ENCODE results near the gene TMEM225. TPM values are rescaled to one million over a fixed set of nuclear protein-coding genes. Genes with fewer than 3 reads are reported as not detected.

TMEM225 gene
- total RNA-seq, 4 donors from 2014 or later: not detected

DNA sequence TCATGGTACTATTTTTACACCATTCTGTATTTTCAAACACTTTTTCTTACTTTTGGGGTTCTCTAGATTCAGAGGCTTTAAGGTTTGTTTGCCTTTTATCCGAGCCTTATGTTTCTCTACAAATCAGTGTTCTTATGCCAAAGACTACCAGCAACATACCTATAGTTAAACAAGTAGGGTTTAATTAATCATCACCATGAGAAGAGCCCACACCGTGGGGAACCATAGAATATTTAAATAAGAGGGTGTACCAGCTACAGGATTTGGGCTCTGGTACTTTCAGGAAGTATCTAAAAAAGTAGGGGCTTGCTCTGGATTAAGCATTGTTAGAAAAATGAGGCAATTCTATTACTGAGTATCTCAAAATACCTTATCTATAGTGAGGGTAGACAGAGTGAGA, 25.7 kb downstream of the TMEM225 start:
- Histone ChIP-seq H3K9me3 (no peaks in the 10 kb centered on the region), H3K27ac (no peak overlapping the region), H3K36me3 (no peaks in the 10 kb centered on the region), H3K4me3 (no peak overlapping the region), H3K27me3 (no peaks in the 10 kb centered on the region), H3K4me1 (no peaks in the 10 kb centered on the region)
- in situ Hi-C loops (cut with MboI; ENCODE audit: low sequenced_read_pairs in 4 of 4) (no loop called here), intact Hi-C loops (cut with DNase I; ENCODE audit: low total_unique reads) (no loop called here)
- ATAC-seq (no peak), DNase-seq (no peak)
- no peak for TF ChIP-seq POLR2A (IDR thresholded peaks at IDR 0.05)
- TF ChIP-seq, protein P1, sequence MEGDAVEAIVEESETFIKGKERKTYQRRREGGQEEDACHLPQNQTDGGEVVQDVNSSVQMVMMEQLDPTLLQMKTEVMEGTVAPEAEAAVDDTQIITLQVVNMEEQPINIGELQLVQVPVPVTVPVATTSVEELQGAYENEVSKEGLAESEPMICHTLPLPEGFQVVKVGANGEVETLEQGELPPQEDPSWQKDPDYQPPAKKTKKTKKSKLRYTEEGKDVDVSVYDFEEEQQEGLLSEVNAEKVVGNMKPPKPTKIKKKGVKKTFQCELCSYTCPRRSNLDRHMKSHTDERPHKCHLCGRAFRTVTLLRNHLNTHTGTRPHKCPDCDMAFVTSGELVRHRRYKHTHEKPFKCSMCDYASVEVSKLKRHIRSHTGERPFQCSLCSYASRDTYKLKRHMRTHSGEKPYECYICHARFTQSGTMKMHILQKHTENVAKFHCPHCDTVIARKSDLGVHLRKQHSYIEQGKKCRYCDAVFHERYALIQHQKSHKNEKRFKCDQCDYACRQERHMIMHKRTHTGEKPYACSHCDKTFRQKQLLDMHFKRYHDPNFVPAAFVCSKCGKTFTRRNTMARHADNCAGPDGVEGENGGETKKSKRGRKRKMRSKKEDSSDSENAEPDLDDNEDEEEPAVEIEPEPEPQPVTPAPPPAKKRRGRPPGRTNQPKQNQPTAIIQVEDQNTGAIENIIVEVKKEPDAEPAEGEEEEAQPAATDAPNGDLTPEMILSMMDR (IDR thresholded peaks at IDR 0.05 in 4 of 5, conservative IDR thresholded peaks at IDR 0.05 in 1 of 5): no peak

DNA sequence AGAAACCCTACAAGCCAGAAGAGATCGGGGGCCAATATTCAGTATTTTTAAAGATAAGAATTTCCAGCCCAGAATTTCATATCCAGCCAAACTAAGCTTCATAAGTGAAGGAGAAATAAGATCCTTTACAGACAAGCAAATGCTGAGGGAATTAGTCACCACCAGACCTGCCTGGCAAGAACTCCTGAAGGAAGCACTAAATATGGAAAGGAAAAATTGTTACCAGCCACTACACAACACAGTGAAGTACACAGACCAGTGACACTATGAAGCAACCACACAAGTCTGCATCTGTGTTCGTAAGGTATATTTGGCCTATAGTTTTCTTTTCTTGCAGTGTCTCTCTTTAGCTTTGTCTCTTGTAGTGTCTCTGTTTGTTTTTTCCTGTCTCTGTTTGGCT, 29.0 kb downstream of the TMEM225 start:
- DNase-seq: no peak
- TF ChIP-seq, protein P1 (IDR thresholded peaks at IDR 0.05 in 4 of 5, conservative IDR thresholded peaks at IDR 0.05 in 1 of 5): no peak
- no peak for TF ChIP-seq POLR2A (IDR thresholded peaks at IDR 0.05)
- no peaks in the 10 kb centered on the region for H3K36me3 ChIP-seq
- no peak for ATAC-seq
- H3K27me3 ChIP-seq: no peaks in the 10 kb centered on the region
- in situ Hi-C loops (cut with MboI; ENCODE audit: low sequenced_read_pairs in 4 of 4): no loop called here
- intact Hi-C loops (cut with DNase I; ENCODE audit: low total_unique reads): no loop called here
- H3K9me3 ChIP-seq: no peaks in the 10 kb centered on the region
- H3K27ac ChIP-seq: no peak overlapping the region
- H3K4me1 ChIP-seq: no peaks in the 10 kb centered on the region
- H3K4me3 ChIP-seq: no peak overlapping the region

DNA sequence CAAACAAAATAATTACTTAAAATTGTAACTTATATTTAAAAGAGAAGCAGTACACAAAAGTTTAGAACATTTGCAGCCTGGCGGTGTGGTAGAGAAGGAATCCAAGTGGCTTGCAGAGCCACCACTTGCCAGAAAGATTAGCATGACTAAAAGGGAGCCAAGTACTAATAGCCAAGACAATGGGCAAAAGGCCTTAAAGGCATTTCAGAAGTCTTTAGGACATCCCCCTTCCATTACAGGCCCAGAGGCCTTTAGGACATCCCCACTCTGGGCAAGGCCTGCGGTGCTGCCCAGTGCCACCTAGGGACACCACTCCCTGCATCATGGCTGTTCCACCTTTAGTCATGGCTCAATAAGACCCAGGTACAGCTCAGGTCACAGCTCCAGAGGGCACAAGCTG, 32.4 kb downstream of the TMEM225 start:
- Histone ChIP-seq H3K9me3 (no peaks in the 10 kb centered on the region), H3K4me3 (no peak overlapping the region), H3K36me3 (no peaks in the 10 kb centered on the region), H3K27ac (no peak overlapping the region), H3K27me3 (no peaks in the 10 kb centered on the region), H3K4me1 (no peaks in the 10 kb centered on the region)
- TF ChIP-seq POLR2A (IDR thresholded peaks at IDR 0.05): no peak
- TF ChIP-seq, protein P1 (IDR thresholded peaks at IDR 0.05 in 4 of 5, conservative IDR thresholded peaks at IDR 0.05 in 1 of 5): no peak
- intact Hi-C loops (cut with DNase I; ENCODE audit: low total_unique reads) (no loop called here), in situ Hi-C loops (cut with MboI; ENCODE audit: low sequenced_read_pairs in 4 of 4) (no loop called here)
- DNase-seq: no peak
- no peak for ATAC-seq

DNA sequence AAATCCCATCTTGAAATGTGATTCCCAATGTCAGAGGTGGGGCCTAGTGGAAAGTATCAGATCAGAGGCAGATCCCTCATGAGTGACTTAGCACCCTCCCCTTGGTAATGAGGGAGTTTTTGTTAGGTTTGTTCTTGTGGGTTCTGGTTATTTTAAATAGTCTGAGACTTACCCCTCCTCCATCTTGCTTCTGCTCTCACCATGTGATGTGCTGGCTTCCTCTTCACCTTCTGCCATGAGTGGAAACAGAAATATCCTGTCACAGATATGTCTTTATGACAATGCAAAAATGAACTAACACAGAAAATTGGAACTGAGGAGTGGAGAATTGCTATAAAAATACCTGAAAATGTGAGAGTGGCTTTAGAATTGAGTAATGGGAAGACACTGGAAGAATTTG, 33.1 kb downstream of the TMEM225 start:
- no peaks in the 10 kb centered on the region for H3K27me3 ChIP-seq
- no peak overlapping the region for H3K27ac ChIP-seq
- TF ChIP-seq, protein P1 (IDR thresholded peaks at IDR 0.05 in 4 of 5, conservative IDR thresholded peaks at IDR 0.05 in 1 of 5): no peak
- TF ChIP-seq POLR2A (IDR thresholded peaks at IDR 0.05): no peak
- no peaks in the 10 kb centered on the region for H3K4me1 ChIP-seq
- H3K36me3 ChIP-seq: no peaks in the 10 kb centered on the region
- no peak overlapping the region for H3K4me3 ChIP-seq
- ATAC-seq: no peak
- in situ Hi-C loops (cut with MboI; ENCODE audit: low sequenced_read_pairs in 4 of 4) (no loop called here), intact Hi-C loops (cut with DNase I; ENCODE audit: low total_unique reads) (no loop called here)
- DNase-seq: no peak
- no peaks in the 10 kb centered on the region for H3K9me3 ChIP-seq

DNA sequence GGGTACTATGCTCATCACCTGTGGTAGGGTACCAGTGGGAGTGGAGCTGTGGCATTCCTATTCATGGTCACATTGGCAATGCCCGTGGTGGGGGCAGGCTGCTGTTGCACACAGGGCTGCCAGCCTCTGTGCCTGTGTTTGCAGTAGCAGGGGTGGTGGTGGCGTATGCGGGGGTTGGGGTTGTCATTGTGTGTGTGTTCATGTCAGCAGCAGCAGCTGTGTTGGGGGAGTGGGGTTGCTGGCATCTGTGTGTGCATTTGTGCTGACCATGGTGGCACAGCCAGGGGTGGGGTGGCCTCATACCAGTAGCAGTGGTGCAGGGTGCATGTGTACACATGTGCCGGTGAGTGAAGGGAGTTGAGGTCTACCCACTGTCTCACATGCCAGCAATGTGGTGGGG, 34.4 kb downstream of the TMEM225 start:
- H3K4me1 ChIP-seq: no peaks in the 10 kb centered on the region
- TF ChIP-seq, protein P1 (IDR thresholded peaks at IDR 0.05 in 4 of 5, conservative IDR thresholded peaks at IDR 0.05 in 1 of 5): no peak
- no peak for TF ChIP-seq POLR2A (IDR thresholded peaks at IDR 0.05)
- in situ Hi-C loops (cut with MboI; ENCODE audit: low sequenced_read_pairs in 4 of 4): no loop called here
- no peaks in the 10 kb centered on the region for H3K9me3 ChIP-seq
- intact Hi-C loops (cut with DNase I; ENCODE audit: low total_unique reads): no loop called here
- H3K4me3 ChIP-seq: no peak overlapping the region
- no peaks in the 10 kb centered on the region for H3K36me3 ChIP-seq
- ATAC-seq: no peak
- DNase-seq: no peak
- no peaks in the 10 kb centered on the region for H3K27me3 ChIP-seq
- no peak overlapping the region for H3K27ac ChIP-seq

Measured in gastrocnemius medialis (tissue), 4 donors.